Measurements from ENCODE around the gene GAK. TPM values are rescaled to one million over a fixed set of nuclear protein-coding genes. Genes with fewer than 3 reads are reported as not detected.

Gene GAK
- total RNA-seq, 2 experiments from 2014 or later = 82.9 to 88.0 TPM

DNA sequence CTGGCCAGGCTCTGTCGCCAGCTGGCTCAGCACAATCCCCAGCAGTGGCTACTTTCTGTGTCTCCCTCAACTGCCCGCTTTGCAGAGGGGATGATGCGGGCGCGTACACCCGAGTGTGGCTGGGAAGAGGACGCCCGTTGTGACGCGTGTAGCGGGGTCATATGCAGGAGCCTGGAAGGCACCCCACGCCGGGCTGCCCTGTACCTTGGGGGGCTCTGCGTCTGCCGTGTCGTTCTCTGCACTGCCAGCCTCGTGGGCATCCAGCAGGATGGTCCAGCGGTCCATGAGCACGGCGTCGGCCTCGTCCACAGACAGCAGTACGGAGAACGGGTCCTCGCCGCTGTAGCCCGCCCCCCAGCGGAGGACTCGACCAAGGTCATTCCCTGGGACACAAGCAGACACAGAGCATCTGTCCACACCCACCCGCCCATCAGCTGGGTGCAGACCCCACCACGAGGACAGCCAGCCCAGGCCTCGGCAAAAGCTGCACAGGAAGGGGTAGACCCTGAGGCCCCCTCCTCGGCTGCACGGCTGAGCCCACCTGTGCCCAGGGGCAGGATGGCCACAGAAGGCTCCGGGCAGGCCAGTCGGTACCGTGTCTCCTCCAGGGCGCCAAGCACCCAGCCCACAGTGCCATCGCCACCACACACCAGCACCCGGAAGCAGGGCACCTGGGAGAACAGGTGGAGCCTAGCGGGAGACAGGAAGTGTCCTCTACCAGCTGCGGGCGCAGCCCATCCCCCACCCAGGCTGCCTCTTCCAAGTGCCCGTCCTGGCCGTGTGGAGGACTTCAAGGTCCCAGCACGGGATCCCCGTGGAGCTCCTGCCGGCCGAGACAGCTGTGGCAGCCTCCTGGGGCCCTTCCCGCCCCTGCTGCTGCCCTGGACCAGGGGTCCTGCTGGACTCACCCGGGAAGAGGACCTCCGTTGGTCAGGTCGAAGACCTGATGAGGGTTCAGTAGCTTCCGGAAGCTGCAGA, 30.4 kb upstream of the GAK start:
- Mint-ChIP-seq H3K9me3 (ENCODE audit: low read depth) (no peaks in the 10 kb centered on the region), H3K27me3 (no peaks in the 10 kb centered on the region), H3K27ac (no peak overlapping the region), H3K36me3 (ENCODE audit: low read depth) (peaks cover 3% of the 10 kb centered on the region), H3K4me3 (no peak overlapping the region), H3K4me1 (no peaks in the 10 kb centered on the region)
- no peak for DNase-seq
- ATAC-seq = no peak
- POLR2A ChIA-PET = no interaction called here
- intact Hi-C loops (cut with DNase I, micrococcal nuclease) = no loop called here
- CTCF ChIA-PET = interaction anchor here (0.6 to 1.0 kb wide), 3 partner anchors 9 to 1348 kb away, joined by 3 read pairs; no protein-coding TSS in a partner anchor

DNA sequence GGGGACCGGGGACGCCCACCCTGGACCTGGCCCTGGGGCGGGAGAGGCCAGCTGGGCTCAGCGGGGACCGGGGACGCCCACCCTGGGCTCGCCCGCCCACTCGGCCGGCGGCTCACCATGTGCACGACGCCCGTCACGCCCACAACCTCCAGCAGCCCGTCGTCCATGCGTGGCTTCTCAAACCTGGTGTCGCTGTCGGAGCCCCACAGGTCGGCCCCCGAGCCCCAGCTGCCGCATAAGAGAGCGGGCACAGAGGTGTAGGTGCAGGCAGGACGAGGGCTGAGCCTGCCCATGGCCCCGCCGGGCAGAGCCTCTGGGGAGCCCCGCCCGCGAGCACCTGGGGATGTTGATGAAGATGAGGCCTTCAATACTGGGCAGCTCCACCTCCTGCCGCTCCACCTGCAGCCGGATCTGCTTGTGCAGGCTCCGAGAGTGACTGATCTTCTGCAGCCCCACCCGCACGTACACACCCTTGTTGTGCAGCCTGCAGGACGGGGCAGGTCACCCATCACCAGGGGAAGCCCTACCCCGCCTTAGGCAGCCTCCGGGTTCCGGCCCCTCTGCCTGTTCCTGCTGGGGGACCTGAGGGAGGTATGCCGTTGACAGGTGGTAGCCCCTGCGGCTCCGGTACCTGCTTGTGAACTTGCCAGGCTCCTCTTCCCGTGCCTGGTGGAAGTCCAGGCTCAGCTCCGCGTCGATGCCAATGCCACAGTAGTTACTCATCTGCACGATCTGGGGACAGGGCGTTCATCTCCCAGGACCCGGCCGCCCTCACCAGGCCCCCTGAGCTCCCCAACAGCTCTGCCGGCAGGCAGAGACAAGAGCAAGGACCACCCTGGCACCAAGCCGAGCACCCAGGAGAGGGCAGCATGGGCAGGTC, 29.5 kb upstream of the GAK start:
- Mint-ChIP-seq H3K9me3 (ENCODE audit: low read depth) (no peaks in the 10 kb centered on the region), H3K4me3 (no peak overlapping the region), H3K4me1 (no peaks in the 10 kb centered on the region), H3K36me3 (ENCODE audit: low read depth) (peaks cover 3% of the 10 kb centered on the region), H3K27me3 (no peaks in the 10 kb centered on the region), H3K27ac (no peak overlapping the region)
- intact Hi-C loops (cut with DNase I, micrococcal nuclease) = no loop called here
- POLR2A ChIA-PET = no interaction called here
- DNase-seq = no peak
- no peak for ATAC-seq
- CTCF ChIA-PET = no interaction called here

DNA sequence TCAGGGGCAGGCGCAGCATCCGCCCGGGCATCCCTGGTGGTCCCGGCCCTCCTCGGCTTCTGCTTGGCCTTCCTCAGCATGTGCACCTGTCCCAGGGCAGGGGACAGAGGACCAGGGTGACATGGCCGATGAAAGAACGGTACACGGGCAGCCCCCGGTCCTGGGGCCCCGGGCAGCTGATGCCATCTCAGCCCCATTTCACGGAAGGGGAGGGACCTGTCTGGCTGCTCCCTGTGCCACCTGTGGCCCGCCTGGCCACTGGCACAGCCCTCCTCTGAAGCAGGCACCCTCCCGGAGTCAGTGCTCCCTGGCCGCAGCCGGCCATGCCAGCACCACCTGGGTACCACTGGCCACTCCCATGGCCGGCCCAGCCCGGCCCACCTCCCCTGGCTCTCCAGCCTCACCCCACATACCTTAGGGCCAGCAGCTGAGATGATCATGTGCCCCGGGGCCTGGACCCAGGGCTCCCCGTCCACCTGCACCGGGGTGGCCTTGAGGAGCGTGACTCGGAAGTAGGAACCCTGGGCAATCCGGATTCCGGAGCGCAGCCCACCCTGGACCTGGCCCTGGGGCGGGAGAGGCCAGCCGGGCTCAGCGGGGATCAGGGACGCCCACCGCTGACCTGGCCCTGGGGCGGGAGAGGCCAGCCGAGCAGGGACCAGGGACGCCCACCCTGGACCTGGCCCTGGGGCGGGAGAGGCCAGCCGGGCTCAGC, 28.7 kb upstream of the GAK start:
- no peak for DNase-seq
- H3K27me3 Mint-ChIP-seq = no peaks in the 10 kb centered on the region
- intact Hi-C loops (cut with DNase I, micrococcal nuclease) = no loop called here
- no peaks in the 10 kb centered on the region for H3K4me1 Mint-ChIP-seq
- ChIA-PET POLR2A (no interaction called here), CTCF (no interaction called here)
- ATAC-seq = no peak
- H3K27ac Mint-ChIP-seq = no peak overlapping the region
- no peaks in the 10 kb centered on the region for H3K9me3 Mint-ChIP-seq (ENCODE audit: low read depth)
- H3K4me3 Mint-ChIP-seq = no peak overlapping the region
- H3K36me3 Mint-ChIP-seq (ENCODE audit: low read depth) = peaks cover 1% of the 10 kb centered on the region

DNA sequence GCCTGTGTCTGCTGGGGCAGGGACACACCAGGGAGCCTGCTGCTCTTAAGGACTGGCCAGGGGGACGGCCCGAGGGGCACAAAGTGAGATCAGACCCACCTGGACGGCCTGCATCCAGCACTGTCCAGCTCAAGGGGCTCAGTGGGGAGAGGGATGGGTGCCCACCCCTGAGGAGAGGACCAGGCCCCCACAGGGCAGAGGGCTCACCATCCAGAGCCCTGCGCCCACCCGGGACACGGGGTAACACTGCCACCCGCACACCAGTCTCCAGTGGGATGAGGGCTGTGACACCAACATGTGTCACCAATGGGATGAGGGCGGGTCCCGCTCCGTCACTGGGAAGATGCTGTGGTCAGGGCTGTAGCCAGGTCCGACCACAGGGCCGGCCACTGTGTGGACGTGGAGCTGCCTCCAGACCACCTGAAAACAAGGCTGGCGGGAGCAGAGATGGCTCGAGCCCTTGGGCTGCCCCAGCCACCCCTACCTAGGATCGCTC, 28.1 kb upstream of the GAK start:
- no peak for DNase-seq
- ChIA-PET CTCF (no interaction called here), POLR2A (no interaction called here)
- Mint-ChIP-seq H3K27me3 (no peaks in the 10 kb centered on the region), H3K4me1 (no peaks in the 10 kb centered on the region), H3K36me3 (ENCODE audit: low read depth) (peaks cover 1% of the 10 kb centered on the region), H3K4me3 (no peak overlapping the region), H3K27ac (no peak overlapping the region), H3K9me3 (ENCODE audit: low read depth) (no peaks in the 10 kb centered on the region)
- ATAC-seq = no peak
- intact Hi-C loops (cut with DNase I, micrococcal nuclease) = no loop called here

DNA sequence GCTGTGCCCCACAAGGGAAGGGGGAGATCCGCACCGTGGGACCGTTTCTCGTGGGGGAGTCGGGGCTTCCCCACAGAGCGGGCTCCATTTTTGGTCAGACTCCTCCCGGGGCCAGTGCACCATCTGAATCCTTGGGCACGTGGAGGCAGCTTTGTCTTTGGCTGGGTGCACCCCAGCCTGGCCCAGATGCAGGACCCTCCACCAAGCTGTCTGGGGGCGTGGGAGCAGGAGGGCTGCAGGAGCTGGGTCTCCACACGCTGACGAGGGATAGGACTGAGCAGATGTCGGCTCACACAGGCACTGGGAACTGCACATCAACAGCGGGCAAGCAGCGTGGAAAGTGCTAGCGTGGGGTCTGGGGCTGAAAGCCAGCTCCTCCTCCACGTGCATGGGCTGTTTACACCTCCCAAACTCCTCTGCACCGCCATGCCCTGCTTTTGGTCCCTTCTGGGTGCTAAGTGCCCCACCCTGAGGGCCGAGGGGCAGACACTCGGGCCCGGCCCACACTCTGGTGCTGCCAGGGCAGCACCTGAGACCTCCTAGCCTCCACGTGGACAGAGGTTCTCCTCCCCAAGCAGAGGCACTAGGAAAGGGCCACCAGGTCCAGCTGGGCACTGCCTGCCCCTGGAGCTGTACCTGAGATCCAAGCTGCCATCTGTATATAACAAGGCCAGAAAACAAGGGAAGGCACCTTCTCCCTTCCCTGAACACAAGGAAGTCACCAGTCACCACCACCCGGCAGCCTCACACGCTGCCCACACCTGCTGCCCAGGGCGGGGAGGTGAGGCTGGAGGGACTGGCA, 27.4 kb upstream of the GAK start:
- H3K27me3 Mint-ChIP-seq = no peaks in the 10 kb centered on the region
- H3K27ac Mint-ChIP-seq = no peak overlapping the region
- POLR2A ChIA-PET = interaction anchor here (0.6 kb wide), 2 partner anchors 30 to 51 kb away, joined by 4 read pairs; no protein-coding TSS in a partner anchor
- no peaks in the 10 kb centered on the region for H3K4me1 Mint-ChIP-seq
- ATAC-seq = no peak
- no peaks in the 10 kb centered on the region for H3K9me3 Mint-ChIP-seq (ENCODE audit: low read depth)
- no peak for DNase-seq
- CTCF ChIA-PET = interaction anchor here (0.6 kb wide), 1 partner anchor 350 kb away, joined by 3 read pairs; no protein-coding TSS in a partner anchor
- intact Hi-C loops (cut with DNase I, micrococcal nuclease) = no loop called here
- no peak overlapping the region for H3K4me3 Mint-ChIP-seq
- peaks cover 4% of the 10 kb centered on the region for H3K36me3 Mint-ChIP-seq (ENCODE audit: low read depth)

DNA sequence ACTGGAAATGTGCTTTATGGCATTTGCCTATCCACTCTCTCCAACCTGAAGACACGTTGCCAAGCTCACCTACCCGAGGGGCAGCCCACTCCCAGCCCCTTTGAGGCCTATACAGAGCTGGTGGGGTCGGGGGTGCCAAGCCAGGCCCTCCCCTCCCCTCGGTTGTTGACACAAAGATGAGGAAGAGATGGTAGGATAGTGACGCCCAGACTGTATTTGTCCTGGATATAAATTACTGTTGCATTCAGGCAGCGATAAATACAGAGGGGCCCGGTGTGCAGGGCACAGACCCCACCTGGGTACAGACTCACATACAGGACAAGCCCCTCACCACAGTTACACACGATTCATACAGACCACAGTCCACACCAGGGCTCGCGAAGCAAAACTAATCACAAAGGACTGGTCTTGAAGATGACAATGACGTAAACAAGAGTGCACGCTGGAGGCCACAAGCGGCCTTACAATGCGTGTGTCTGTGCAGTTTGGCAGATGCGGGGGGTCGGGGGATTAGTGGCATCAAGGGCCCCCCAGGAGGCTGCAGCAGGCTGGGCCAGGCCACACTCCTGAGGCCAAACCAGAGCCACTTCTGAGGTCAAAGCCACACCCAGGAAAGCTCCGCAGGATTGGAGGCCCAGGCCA, 26.7 kb upstream of the GAK start:
- Mint-ChIP-seq H3K9me3 (ENCODE audit: low read depth) (no peaks in the 10 kb centered on the region), H3K27me3 (no peaks in the 10 kb centered on the region), H3K27ac (no peak overlapping the region), H3K4me3 (no peak overlapping the region), H3K4me1 (no peaks in the 10 kb centered on the region), H3K36me3 (ENCODE audit: low read depth) (peaks cover 7% of the 10 kb centered on the region)
- intact Hi-C loops (cut with DNase I, micrococcal nuclease) = no loop called here
- CTCF ChIA-PET = interaction anchor here (0.6 kb wide), 1 partner anchor 350 kb away, joined by 3 read pairs; no protein-coding TSS in a partner anchor
- ATAC-seq (no peak), DNase-seq (no peak)
- POLR2A ChIA-PET = interaction anchor here (0.6 kb wide), 1 partner anchor 50 kb away, joined by 4 read pairs; no protein-coding TSS in a partner anchor

DNA sequence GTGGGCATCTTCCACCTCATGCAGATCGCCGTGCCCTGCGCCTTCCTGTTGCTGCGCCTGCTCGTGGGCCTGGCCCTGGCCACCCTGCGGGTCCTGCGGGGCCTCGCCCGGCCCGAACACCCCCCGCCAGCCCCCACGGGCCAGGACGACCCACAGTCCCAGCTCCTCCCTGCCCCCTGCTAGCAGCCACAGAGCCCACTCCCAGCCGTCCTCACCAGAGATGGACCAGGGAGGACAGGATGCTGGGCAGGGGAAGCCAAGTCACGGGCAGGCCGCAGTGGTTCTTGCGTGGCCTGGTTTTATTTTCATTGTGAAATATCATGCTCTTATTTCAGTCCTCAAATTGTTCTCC, 26.2 kb upstream of the GAK start:
- intact Hi-C loops (cut with DNase I, micrococcal nuclease) = no loop called here
- Mint-ChIP-seq H3K4me1 (no peaks in the 10 kb centered on the region), H3K27ac (no peak overlapping the region), H3K4me3 (no peak overlapping the region), H3K27me3 (no peaks in the 10 kb centered on the region), H3K36me3 (ENCODE audit: low read depth) (peaks cover 10% of the 10 kb centered on the region), H3K9me3 (ENCODE audit: low read depth) (no peaks in the 10 kb centered on the region)
- no peak for ATAC-seq
- POLR2A ChIA-PET = no interaction called here
- DNase-seq = no peak
- CTCF ChIA-PET = no interaction called here

DNA sequence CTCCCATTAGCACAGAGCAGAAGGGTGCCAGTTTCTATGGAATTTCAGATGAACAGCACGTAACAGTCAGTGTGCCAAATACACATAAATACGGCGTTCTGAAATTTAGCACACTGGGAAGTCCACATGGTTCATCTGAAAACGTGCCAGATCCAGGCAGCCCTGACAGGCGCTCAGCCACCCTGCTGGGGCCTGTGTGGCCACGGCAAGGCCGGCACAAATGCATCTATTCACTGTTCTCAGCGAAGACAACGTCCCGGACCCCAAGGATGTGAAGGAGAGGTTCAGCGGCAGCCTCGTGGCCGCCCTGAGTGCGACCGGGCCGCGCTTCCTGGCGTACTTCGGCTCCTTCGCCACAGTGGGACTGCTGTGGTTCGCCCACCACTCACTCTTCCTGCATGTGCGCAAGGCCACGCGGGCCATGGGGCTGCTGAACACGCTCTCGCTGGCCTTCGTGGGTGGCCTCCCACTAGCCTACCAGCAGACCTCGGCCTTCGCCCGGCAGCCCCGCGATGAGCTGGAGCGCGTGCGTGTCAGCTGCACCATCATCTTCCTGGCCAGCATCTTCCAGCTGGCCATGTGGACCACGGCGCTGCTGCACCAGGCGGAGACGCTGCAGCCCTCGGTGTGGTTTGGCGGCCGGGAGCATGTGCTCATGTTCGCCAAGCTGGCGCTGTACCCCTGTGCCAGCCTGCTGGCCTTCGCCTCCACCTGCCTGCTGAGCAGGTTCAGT, 25.6 kb upstream of the GAK start:
- Mint-ChIP-seq H3K36me3 (ENCODE audit: low read depth) (peaks cover 12% of the 10 kb centered on the region), H3K9me3 (ENCODE audit: low read depth) (no peaks in the 10 kb centered on the region), H3K27me3 (no peaks in the 10 kb centered on the region), H3K4me3 (no peak overlapping the region), H3K27ac (no peak overlapping the region), H3K4me1 (no peaks in the 10 kb centered on the region)
- ChIA-PET CTCF (interaction anchor here (0.6 kb wide), 1 partner anchor 290 kb away, joined by 3 read pairs; no protein-coding TSS in a partner anchor), POLR2A (no interaction called here)
- DNase-seq = no peak
- intact Hi-C loops (cut with DNase I, micrococcal nuclease) = no loop called here
- no peak for ATAC-seq

DNA sequence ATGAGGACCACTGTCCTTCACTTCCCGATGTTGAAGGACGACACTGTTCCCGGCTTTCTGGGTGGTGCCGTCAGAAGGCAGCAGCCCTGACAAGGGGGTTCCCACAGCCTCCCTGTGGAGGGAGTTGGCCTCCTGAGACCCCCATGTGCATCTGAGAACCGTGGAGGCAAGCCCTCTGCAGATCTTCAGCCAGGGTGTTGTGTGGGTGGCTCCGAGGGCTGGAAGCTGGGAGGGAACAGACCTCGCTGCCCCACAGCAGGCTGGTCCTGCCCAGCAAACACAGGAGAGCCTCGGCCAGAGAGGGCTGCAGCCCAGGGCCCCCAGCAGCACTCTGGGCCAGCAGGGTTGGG, 25.1 kb upstream of the GAK start:
- POLR2A ChIA-PET = no interaction called here
- intact Hi-C loops (cut with DNase I, micrococcal nuclease) = no loop called here
- DNase-seq (no peak), ATAC-seq (no peak)
- CTCF ChIA-PET = interaction anchor here (0.6 kb wide), 1 partner anchor 290 kb away, joined by 3 read pairs; no protein-coding TSS in a partner anchor
- Mint-ChIP-seq H3K27ac (no peak overlapping the region), H3K27me3 (no peaks in the 10 kb centered on the region), H3K4me3 (no peak overlapping the region), H3K4me1 (no peaks in the 10 kb centered on the region), H3K36me3 (ENCODE audit: low read depth) (peaks cover 12% of the 10 kb centered on the region), H3K9me3 (ENCODE audit: low read depth) (no peaks in the 10 kb centered on the region)

All from activated CD4-positive, alpha-beta T cell treated with anti-CD3 and anti-CD28 coated beads for 36 hours (primary cell).